Left lobe of liver (tissue), 2 donors: ENCODE measurements around the gene SIPA1L3. TPM values are rescaled to one million over a fixed set of nuclear protein-coding genes. Genes with fewer than 3 reads are reported as not detected.
A peak's percentile ranks its signal among the peaks of the same experiment; 100 is the strongest.

Experiments used
- ATAC-seq: fragments of 200-7000 bp; cut with Tn5 transposase; one replicate; pipeline ENCODE4 v1.9.1; 2020; ENCODE audit warnings: mild to moderate bottlenecking, moderate library complexity
- DNase-seq: peaks from one replicate; pipeline ENCODE4 v3.0.0-alpha.2; 2020; ENCODE audit warnings: low spot score
- total RNA-seq: library from RNA; stranded (reverse); gene quantifications from one replicate; pipeline ENCODE4 v1.2.1, GENCODE V29; 2021
- donor health status: DM: no; HTN: no; CAD: no; lungs with moderate emphysema.
- donor health status: DM: no; HTN: yes; CAD: no.

Gene SIPA1L3
- total RNA-seq, 1 donor from 2014 or later = 12.9 TPM

GRCh38 chr19:38082256-38083118 lies 175.5 kb downstream of the SIPA1L3 start:
- ATAC-seq = no peak
- no peak for DNase-seq

DNA sequence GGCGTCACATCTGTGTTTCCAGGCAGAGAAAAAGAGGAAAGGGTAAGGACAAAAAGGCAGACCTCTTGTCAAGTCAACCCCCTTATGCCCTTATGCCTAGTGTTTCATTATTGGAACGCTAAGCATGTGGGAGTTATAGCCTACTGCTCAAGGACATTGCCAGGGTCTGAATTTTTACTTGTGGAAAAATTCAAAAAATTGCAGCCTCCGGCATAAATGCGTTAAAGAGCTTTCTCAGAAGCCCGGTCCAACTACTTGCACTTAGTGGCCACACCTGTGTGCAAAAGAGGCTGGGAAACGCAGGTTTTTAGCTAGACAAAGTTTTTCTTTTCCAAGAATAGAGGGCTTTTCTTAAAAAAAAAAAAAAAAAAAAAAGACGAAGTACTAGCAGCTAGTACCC lies 177.2 kb downstream of the SIPA1L3 start:
- DNase-seq (no peak), ATAC-seq (no peak)

DNA sequence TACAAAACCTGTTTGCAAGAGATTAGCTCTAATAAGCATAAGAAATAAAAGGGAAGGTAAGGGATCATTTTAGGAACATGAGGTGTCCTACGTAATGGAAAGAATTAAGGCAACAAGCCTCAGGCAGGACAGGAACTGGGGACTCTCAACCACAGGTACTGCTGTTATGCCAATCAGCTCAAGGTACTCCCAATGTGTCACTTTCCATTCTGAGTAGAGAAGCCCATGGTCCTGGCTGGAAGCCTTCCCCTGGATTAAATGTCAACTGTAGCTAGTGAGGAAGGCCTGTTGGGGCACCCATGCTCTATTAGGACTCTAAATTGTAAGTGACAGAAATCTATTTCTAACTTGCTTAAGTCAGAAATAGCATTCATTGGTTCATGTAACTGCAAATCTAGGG lies 182.4 kb downstream of the SIPA1L3 start:
- ATAC-seq (no peak), DNase-seq (no peak)

- DNase-seq = no peak
Measured at GRCh38 chr19:38093154-38093553, 186.1 kb downstream of the SIPA1L3 start.

GRCh38 chr19:38093587-38093986 lies 186.6 kb downstream of the SIPA1L3 start:
- ATAC-seq = peak; percentile 22
- DNase-seq = no peak

More at GRCh38 chr19:38093154-38093553, 186.1 kb downstream of the SIPA1L3 start:
- no peak for ATAC-seq

DNA sequence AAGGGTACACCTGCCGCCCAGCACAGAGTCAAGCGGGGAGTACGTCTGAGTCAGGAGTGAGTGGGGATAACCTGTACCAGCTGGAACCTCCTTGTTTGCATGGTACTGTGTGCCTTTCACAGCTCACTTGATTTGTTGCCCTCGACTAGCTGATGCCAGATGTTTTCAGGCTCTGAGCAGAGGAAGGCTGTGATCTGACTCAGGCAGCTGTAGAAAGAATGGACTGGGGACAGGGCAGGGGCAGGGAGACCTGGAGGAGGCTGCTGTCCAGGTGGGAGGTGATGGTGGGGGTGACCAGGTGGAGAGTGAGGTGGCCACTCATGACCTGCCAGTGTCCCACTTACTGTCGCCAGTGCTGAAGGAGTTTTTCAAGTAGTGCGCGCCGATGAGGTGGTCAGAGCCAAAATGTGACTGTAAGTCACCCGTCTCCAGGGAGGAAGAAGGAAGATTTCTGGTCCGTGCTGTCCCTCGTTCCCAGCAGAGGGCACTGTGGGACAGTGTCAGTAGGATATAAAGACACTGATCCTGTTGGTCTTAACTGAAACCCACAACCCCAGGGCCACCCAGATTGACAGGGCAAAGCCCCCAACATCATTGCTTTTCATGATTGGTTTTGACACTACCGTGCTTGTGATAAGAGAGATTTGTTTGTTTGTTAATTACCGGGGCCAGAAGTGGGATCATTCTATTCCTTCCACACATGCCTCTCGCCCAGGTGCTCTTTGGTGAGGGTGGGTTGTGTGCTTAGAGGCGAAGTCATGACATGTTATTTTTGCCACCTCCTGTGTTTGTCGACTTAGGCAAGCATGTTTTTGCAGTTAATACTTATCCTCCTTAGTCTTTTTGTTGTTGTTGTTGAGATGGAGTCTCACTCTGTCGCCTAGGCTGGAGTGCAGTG lies 188.7 kb downstream of the SIPA1L3 start:
- ATAC-seq = peak; percentile 87
- peak; percentile 57 for DNase-seq

DNA sequence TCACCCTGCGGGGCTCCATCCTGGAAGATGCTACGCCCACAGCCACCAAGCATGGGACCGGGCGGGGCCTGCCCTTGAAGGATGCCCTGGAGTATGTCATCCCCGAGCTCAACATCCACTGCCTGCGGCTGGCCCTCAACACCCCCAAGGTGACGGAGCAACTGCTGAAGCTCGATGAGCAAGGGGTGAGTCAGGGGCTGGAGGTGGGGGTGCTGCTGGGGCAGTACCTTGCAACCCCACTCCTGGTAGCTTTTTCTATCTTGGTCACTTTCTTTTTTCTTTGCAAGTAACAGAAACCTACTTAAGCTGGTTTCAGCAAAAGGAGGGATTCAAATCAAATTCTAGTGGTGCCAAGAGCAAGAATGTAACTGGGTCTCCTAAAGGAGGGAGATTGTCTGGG lies 193.0 kb downstream of the SIPA1L3 start:
- no peak for DNase-seq
- no peak for ATAC-seq

- DNase-seq (no peak), ATAC-seq (no peak)
Measured at GRCh38 chr19:38100589-38100988, 193.6 kb downstream of the SIPA1L3 start.

DNA sequence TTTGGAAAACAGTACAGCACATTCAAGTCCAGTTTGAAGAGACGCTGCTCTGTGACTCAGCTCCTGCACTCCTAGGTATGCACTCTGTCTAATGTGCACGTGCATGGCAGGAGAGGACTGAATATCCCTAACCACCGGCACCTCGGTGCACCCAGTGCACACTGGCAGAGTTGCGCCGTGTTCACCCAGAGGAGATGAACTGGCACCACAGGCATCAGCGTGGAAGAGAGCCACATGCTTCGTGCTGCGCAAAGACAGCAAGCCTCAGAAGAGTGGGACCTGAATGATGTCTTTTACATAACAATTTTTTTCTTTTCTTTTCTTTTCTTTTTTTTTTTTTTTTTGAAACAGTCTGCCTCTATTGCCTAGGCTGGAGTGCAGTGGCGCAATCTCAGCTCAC lies 194.7 kb downstream of the SIPA1L3 start:
- DNase-seq (no peak), ATAC-seq (no peak)

GRCh38 chr19:38105574-38105973 lies 198.6 kb downstream of the SIPA1L3 start:
- no peak for ATAC-seq
- no peak for DNase-seq

DNA sequence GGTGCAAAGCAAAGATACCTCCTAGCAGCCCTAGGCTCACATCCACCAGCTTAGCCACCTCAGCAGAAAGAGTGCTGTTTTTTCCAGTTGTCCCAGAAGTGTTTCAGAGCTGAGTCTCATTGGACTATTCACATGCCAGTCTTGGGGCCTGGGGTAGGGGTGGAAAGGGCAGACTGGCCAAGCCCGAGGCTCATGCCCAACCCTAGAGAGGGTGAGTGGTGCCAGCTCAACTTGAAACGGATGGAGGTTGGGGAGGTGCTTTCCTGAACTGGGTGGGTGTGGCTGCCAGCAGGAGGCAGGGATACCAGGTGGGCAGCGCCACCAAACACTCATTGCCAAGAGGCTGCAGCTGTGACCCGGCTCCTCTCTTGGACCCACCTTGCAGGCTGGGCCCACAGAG lies 200.1 kb downstream of the SIPA1L3 start:
- ATAC-seq (no peak), DNase-seq (no peak)

DNA sequence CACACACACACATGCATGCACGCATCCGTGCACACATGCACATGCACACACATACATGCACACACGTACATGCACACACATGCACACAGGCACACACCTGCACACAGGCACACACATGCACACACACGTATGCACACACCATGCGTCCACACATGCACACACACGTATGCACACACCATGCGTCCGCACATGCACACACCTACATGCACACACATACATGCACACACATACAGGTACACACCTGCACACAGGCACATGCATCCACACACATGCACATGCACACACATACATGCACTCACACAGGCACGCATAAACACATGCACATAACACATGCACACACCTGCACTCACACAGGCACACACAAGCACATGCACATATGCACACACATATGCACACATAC lies 204.9 kb downstream of the SIPA1L3 start:
- ATAC-seq = no peak
- DNase-seq = no peak

DNA sequence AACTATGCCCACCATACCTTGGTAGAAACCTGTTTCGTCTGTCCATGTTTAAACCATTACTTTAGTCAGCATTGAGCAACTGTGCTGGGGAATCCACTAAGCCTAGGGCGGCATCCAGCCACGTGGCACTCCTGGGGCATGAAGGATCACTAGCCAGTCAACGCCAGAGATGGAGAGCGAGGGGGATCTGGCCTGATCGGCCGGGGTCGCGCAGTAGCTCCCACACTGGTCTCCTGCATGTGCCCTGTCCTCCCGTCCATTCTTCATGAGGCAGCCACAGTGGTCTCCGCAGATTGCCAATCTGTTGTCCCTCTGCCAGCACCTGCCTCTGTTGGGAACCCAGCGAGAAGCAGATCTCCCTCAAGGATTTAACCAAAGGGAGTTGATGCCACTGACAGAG lies 207.6 kb downstream of the SIPA1L3 start:
- ATAC-seq (no peak), DNase-seq (no peak)

DNA sequence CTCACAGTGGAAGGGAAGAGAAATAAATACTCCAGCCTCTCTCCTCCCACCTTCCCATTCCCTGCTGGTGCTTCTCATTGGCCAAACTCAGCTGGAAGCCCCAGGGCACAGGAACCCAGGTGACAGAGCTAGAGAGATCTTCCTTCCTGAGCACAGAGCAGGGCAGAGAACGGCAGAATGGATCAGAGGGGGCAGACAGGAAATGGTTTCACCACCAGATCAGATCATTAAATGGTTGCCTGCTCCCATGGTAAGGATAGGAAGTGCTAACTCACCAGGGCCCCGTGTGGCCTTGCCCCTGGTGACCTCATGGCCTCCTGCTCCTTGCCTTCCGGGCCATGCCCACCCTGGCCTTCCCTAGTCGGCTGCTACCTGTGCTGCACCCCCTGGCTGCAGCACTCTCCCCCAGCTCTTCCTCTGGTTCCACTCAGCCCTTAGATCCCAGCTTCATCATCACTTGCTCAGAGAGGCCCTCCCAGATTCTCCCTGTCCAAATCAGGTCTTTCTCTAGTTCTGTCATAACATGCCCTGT lies 208.3 kb downstream of the SIPA1L3 start:
- ATAC-seq (no peak), DNase-seq (no peak)

DNA sequence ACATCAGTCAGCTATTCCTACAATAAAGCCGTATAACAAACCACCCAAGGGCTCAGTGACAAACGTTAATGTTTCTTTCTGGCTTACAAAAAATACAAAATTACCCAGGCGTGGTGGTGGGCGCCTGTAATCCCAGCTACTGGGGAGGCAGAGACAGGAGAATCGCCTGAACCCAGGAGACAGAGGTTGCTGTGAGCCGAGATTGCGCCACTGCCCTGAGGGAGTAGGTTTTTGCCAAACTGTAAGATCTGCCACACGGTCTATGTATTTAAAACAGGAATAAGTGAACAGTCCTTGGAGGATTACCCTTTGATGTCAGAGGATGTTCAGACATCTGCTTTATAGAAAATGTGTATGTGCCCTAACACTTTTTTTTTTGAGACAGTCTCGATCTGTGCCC lies 211.2 kb downstream of the SIPA1L3 start:
- ATAC-seq (no peak), DNase-seq (no peak)

DNA sequence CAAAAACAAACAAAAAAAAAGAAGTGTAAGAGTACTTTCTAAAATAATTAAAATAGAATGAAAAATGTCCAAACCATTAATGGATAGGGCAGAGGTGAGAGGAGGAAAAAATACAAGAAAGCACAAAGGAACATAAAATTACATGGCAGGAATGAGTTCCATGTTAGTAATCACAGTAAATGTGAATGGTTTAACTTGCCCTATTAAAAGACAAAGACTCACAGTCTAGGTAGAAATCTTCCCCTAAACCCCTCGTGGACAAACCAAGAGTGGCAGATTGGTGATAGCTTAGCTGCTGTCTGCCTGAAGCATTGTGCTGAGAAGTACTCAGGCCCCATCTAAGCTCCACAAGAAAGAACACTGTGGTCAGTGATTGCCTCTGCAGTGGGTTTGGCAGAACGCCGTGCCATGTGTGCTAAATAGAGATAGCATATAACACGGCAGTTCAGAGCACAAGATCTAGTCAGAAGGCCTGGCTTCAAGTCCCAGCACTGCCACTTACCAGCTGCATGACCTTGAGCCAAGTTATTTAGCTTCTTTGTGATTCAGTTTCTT lies 213.5 kb downstream of the SIPA1L3 start:
- no peak for ATAC-seq
- DNase-seq = no peak

DNA sequence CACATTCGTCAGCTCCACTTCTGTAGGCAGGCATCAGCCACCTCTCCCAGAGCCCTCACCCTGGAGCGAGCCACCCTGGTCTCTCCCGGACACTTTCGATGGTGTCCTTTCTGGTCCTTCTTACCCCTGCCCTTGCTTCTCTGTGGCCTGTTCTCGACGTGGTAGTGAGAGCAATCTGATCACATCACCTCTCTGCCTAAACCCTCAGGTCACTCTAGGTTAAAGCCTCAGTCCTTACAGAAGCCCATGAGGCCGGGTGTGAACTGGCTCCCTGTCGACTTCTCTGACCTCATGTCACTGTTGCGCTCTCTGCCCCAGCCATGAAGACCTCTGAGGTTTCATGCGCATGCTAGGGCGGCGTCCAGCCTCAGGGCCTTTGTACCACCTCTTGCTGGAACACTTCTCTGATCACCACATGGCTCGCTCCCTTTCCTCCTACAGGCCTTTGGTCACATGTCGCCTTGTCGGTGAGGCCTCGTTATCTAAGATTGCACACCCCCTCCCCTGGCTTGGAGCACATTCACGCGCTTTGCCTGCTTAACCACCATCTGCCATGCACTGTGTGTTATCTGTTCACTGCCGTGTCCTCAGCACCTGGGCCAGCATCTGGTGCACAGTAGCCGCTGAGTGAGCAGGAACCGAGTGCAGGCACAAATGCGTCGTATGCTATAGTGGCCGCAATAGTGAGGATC lies 215.5 kb downstream of the SIPA1L3 start:
- no peak for DNase-seq
- ATAC-seq = no peak

DNA sequence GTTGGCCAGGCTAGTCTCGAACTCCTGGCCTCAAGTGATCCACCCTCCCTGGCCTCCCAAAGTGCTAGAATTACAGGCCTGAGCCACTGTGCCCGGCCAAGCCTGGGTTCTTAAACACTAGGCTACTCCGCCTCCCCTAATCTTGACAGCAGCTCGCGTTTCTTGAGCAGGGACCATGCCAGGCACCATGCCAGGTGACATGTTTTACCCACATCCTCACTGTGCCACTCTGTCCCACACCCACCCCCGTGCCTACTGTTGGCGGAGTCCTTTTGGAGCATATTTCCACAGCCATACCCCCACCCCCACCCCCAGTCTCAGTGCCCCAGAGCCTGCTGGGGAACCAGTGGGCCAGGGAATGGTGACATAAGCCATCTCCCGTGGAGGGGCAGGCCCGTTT lies 218.2 kb downstream of the SIPA1L3 start:
- DNase-seq (no peak), ATAC-seq (no peak)

DNA sequence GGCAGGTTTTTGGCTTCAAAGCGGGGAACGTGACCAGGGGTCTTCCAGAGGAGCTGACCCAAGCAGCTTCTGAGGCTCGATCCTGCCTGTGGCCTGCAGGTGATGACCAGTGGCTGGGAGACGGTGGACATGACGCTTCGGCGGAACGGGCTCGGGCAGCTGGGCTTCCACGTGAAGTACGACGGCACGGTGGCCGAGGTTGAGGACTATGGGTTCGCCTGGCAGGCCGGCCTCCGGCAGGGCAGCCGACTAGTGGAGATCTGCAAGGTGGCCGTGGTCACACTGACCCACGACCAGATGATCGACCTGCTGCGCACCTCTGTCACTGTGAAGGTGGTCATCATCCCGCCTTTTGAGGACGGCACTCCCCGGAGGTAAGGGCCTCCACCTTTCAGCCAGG lies 223.4 kb downstream of the SIPA1L3 start:
- ATAC-seq (no peak), DNase-seq (no peak)

- peak; percentile 54 for DNase-seq
- peak; percentile 84 for ATAC-seq
Measured at GRCh38 chr19:38132781-38133180, 225.8 kb downstream of the SIPA1L3 start.

GRCh38 chr19:38133319-38133718 lies 226.3 kb downstream of the SIPA1L3 start:
- DNase-seq = no peak
- no peak for ATAC-seq
